ENCODE results near the gene SLC14A1.

The SLC14A1 gene

GRCh38 chr18:45760462-45761036 lies 36.6 kb downstream of the SLC14A1 start:
- DNase-seq (ENCODE audit: low spot score) = no peak

- no peak for DNase-seq (ENCODE audit: low spot score)
Observed at GRCh38 chr18:45761512-45762114, 37.6 kb downstream of the SLC14A1 start.

GRCh38 chr18:45764000-45764686 lies 40.2 kb downstream of the SLC14A1 start:
- DNase-seq (ENCODE audit: low spot score) = no peak

- no peak for DNase-seq (ENCODE audit: low spot score)
Observed at GRCh38 chr18:45765796-45766195, 41.8 kb downstream of the SLC14A1 start.

GRCh38 chr18:45771587-45772480 lies 47.9 kb downstream of the SLC14A1 start:
- no peak for DNase-seq (ENCODE audit: low spot score)

GRCh38 chr18:45774065-45774521 lies 50.1 kb downstream of the SLC14A1 start:
- DNase-seq (ENCODE audit: low spot score) = no peak

GRCh38 chr18:45775241-45775676 lies 51.3 kb downstream of the SLC14A1 start:
- DNase-seq (ENCODE audit: low spot score) = peak; percentile 86

GRCh38 chr18:45775743-45776142 lies 51.8 kb downstream of the SLC14A1 start:
- no peak for DNase-seq (ENCODE audit: low spot score)

- no peak for DNase-seq (ENCODE audit: low spot score)
Observed at GRCh38 chr18:45777393-45777792, 53.4 kb downstream of the SLC14A1 start.

GRCh38 chr18:45780568-45780967 lies 56.6 kb downstream of the SLC14A1 start:
- no peak for DNase-seq (ENCODE audit: low spot score)

GRCh38 chr18:45782662-45783061 lies 58.7 kb downstream of the SLC14A1 start:
- DNase-seq (ENCODE audit: low spot score) = no peak

- no peak for DNase-seq (ENCODE audit: low spot score)
Observed at GRCh38 chr18:45783097-45784075, 59.4 kb downstream of the SLC14A1 start.

GRCh38 chr18:45785134-45785533 lies 61.2 kb downstream of the SLC14A1 start:
- no peak for DNase-seq (ENCODE audit: low spot score)

GRCh38 chr18:45786941-45787340 lies 63.0 kb downstream of the SLC14A1 start:
- no peak for DNase-seq (ENCODE audit: low spot score)

- DNase-seq (ENCODE audit: low spot score) = no peak
Observed at GRCh38 chr18:45787346-45787745, 63.4 kb downstream of the SLC14A1 start.

GRCh38 chr18:45788861-45789260 lies 64.9 kb downstream of the SLC14A1 start:
- DNase-seq (ENCODE audit: low spot score) = no peak

GRCh38 chr18:45792506-45793263 lies 68.7 kb downstream of the SLC14A1 start:
- no peak for DNase-seq (ENCODE audit: low spot score)

- DNase-seq (ENCODE audit: low spot score) = no peak
Observed at GRCh38 chr18:45793264-45793965, 69.4 kb downstream of the SLC14A1 start.

- DNase-seq (ENCODE audit: low spot score) = no peak
Observed at GRCh38 chr18:45801416-45802004, 77.5 kb downstream of the SLC14A1 start.

All from left forelimb (tissue), 1 donor.